HG02981 (cell line): ENCODE measurements around the gene ARMH4.

Experiments
- ATAC-seq: cut with Tn5 transposase; IDR thresholded peaks from one replicate; pipeline ENCODE4 v1.9.1; 2021; ENCODE audit warnings: mild to moderate bottlenecking, moderate library complexity; ENCODE audit not compliant: unreplicated experiment

The ARMH4 gene

GRCh38 chr14:58106446-58106845 lies 45.6 kb downstream of the ARMH4 start:
- no peak for ATAC-seq

DNA sequence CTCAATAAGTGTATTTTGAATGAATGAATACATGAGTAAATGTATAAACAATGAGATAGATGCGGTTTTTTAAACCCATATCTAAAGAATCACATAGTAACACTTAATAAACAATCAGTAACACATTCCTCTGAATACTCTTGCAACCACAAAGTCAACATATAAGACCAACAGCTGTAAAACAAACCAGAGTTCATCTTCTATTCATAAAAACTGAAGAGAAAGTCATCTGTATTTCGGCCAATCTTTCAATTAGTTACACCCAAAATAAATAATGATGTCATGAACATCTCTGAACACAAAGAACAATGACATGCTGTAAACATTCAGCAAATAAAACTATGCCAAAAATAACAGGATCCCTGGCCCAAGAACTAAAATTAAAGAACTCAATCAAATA lies 47.2 kb downstream of the ARMH4 start:
- no peak for ATAC-seq

DNA sequence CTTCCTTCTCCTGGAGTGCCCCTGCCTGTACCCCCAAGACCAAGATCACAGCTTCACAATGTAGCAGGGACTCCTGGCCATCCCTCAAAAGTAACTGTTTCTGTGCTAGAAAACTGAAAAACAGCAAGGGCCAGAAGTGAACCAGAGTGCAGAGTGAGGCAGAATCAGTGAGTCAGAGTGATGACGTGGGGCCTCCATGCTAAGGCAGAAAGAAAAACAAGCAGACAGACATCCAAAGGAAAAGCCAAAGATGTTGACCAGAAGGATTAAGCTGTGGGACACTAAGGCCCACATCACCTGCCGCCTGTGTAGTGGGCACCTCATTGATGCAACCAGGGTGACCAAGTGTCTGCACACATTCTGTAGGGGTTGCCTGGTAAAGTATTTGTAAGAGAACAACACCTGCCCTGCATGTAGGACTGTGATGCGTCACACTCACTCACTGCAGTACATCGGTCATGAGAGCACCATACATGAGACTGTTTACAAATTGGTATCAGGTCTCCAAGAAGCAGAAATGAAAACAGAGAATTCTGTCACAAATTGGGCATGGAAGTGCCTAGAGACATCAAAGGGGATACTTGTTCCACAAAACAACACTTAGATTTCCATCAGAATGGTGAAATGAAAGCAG lies 51.2 kb downstream of the ARMH4 start:
- ATAC-seq, result no peak

- ATAC-seq, result no peak
Measured at GRCh38 chr14:58099682-58100081, 52.3 kb downstream of the ARMH4 start.

DNA sequence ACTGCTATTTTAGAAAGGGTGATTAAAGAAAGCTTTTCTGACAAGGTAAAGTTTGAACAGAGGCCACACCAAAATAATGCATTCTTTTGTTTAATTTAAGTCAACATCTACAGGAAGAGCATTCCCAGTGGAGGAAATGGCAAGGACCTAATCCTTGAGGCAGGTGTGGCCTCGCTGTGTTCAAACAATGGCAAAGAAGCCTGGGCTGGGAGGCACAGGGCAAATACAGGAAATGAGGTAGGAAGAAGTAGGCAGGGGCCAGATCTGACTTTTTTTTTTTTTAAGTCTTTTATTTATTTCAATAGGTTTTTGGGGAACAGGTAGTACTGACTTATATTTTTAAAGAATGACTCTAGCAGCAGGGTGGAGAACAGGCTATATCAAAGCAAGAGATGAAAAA lies 53.5 kb downstream of the ARMH4 start:
- no peak for ATAC-seq

- no peak for ATAC-seq
Measured at GRCh38 chr14:58096731-58097130, 55.3 kb downstream of the ARMH4 start.

DNA sequence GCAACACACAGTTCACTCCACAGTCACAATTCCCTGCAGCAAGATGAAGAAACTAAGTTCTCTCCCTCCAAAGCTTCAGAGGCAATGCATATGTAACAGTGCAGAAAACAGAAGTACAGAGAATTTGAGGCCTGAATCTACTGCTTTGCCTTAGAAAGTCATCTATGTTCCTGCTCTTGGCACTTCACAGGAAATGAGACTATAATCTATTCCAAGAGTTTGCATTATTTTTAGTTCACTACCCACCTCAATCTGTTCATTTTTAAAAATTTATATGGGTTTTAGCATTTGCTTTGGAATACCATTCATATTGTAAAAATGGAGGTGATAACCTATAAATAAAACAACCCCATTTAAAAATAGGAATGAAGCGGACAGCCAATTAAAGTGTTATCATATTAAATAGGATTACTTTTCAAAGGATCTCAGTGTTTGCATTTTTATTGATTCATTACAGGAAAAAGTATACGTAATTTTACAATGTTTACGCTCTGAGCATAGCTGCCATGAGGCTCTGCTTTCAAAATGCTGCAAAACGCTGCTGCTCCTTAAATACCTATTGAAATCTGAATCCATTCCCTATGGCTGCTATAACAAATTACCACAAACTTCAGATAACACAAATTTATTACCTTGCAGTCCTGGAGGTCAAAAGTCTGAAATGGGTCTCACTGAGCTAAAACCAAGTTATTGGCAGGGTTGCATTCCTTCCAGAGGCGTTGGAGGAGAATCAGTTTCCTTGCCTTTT lies 60.0 kb downstream of the ARMH4 start:
- no peak for ATAC-seq

- ATAC-seq, result no peak
Measured at GRCh38 chr14:58089612-58090011, 62.4 kb downstream of the ARMH4 start.

DNA sequence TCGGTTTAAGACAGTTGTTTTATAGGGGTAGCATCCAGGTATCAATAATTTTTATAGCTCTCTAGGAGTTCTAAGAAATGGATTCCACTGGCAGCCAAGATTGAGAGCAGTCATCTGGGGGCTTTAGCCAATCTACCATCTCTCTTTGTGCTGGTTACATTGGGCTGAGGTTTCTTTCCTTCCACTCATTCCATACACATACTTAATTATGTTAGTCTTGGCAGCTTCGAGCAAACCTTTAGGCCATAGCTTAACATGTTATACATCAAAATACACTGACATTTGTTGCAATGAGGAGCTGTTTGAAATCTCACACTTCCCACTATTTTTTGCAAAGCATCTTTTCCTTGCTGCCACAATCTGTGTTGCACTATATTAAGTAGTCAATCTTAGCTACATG lies 63.1 kb downstream of the ARMH4 start:
- no peak for ATAC-seq

DNA sequence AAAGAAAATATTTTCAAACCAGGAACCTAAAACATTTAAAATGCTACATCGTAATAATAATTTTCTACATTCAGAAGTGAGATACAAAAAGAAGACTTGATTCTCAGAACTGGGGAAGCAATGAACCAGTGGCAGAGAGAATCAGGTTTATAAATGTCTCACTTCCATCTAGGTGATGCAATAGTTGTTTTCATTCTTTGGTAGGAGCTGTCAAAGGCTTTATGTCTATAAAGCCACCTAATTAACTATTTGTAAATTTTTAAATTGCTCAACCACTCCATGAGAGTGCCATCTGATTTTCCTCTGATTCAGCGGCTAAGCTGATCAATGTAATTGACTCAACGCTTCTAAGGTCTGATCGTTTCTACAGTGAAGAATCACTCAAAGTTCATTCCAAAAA lies 66.1 kb downstream of the ARMH4 start:
- ATAC-seq, result no peak

- ATAC-seq, result no peak
Measured at GRCh38 chr14:58082491-58083098, 69.4 kb downstream of the ARMH4 start.

GRCh38 chr14:58082011-58082410 lies 70.0 kb downstream of the ARMH4 start:
- ATAC-seq, result no peak

- no peak for ATAC-seq
Measured at GRCh38 chr14:58078471-58078870, 73.5 kb downstream of the ARMH4 start.

DNA sequence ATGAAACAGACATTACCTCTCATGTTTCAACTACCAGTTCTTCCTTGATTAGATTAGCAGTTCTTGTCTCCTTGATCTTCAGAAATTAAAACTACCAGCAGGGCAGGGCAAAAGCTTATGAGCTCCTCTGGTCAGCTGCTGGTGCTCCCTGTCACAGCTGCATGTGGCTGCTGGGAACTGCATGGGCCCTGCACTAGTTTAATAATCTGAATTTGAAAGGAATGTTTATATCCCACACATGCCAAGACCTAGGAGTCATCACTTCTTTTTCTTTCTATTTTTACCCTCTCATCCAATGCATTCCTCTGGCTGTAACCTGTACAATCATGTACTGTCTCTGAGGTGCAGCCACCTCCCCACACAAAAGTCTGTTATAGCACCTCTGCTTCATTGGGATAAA lies 73.9 kb downstream of the ARMH4 start:
- ATAC-seq, result no peak

DNA sequence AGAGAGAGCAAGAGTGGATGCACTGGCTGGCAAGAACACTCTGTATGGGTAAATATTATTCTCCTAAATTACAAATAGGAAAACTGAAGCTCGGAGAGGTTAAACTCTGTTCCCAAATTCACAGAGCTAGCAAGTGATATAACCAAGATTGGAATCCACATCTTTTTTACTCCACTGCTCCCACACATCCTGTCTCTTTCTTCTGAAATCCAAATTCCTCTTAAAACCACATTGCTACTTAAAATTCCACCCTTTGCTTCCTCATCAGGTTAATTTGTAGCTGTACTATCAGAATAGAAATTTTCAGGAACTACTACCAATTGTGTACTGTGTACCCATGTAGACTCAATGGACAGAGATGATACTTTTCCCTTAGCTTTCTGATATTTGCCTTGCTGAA lies 74.4 kb downstream of the ARMH4 start:
- no peak for ATAC-seq

DNA sequence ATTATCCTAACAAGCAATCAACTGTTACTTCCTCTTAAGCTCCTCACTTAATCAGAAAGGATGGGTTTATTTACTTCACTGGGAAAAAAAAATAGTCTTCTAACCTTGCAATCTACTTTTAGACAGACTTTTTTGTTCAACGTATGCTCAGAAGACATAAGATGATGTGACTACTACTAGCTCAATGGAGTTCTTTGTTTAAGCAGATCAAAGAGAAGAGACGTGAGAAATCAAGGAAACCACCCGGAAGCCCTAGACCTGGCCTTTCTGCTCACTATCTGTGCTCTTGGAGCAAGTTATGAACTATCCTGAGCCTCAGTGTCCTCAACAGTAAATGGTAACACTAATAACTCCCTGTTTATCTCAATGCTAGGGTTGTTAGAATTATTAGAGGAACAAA lies 78.5 kb downstream of the ARMH4 start:
- no peak for ATAC-seq

- ATAC-seq, result no peak
Measured at GRCh38 chr14:58072288-58073071, 79.5 kb downstream of the ARMH4 start.

DNA sequence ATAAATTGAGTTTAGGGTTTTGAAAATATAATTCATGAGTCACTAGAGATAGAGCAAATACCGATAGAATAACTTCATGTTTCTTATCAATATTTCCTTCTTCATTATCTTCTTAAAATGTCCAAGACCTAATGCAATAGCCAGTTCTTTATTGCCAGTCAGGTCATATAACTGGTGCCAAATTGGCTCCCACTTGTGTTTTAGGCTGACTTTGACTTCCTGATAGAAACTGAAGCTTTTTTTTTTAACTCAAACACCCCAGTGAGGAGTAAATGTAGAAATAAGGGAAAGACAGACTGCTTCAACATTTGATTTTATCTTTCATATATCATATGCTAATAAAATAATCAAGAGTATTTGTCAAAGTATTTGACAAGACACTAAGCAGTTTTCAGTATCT lies 80.7 kb downstream of the ARMH4 start:
- ATAC-seq, result no peak

- no peak for ATAC-seq
Measured at GRCh38 chr14:58068306-58068705, 83.7 kb downstream of the ARMH4 start.

DNA sequence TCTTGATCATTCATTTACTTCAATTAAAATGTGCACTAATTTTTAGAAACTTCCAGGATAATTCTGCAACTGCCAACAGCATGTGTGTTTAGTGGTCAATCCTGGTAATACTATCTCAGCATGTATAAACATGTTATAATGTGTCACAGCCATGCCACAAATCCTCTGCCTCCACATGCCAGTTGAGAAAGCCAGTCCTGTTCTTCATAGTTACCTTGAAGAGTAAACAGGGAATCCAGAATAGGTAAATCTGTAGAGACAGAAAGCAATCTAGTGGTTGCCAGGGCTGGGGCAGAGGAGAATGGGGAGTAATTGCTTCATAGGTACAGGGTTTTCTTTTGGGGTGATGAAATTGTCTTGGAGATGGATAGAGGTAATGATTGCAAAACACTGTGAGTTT lies 85.9 kb downstream of the ARMH4 start:
- ATAC-seq, result no peak

DNA sequence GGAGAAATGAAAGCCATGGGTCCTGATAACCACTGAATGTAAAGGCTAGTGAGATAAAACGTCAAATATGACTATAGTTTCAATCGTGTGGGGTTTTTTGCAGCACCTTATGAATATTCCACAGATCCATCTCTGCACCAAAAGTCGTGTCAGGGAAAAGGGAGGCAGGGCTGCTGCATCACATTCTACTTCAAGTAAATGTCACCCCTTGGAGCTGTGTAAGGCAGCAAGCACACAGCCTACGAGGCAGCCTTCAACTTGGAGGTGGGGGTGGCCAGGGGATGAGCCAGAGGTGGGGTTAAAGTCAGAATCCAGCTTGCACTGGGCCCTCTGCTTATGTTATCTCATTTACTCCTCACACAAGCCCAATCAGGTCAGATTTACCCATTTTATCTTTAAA lies 90.4 kb downstream of the ARMH4 start:
- ATAC-seq, result no peak

DNA sequence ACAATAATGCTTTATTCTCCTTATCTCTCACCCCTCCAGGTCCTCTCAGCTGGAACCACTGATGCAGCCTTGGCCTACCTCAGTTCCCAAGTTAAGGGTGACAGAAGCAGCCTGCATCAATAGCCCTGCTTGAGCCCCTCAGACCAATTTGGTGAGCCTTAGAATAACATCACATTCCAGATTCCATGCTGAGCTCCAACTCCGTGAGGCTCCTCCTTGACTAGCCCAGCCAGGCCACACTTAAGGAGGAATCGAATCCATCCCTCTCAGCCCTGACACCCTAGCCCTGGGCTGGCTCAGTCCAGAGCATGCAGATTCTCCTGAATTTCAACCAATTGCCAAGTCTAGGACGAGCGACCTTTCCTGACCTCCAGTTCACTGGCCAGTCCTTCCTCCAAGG lies 91.1 kb downstream of the ARMH4 start:
- no peak for ATAC-seq
